Metanephros (tissue), 1 donor: Measurements from ENCODE around the gene CASTOR2. TPM values are rescaled to one million over a fixed set of nuclear protein-coding genes. Genes with fewer than 3 reads are reported as not detected.

Experiments used
- total RNA-seq: library from RNA; depleted of rRNA; stranded (reverse); fragments of >200 nt; gene quantifications from one replicate; pipeline ENCODE4 v1.2.3, GENCODE V29; 2014

Gene CASTOR2
- 24.0 TPM for total RNA-seq

GRCh38 chr7:74964511-74965119 is at the start of gene CASTOR2:
Gene CASTOR2 (plus strand): TSS chr7:74964705. CDS start chr7:74964986, 281 bp downstream.

Other genes starting within 250 kb of the CASTOR2 start
- 6.5 TPM for gene NCF1, start 190.7 kb upstream of the CASTOR2 start, total RNA-seq
- gene GTF2IRD2, start 113.1 kb upstream of the CASTOR2 start, total RNA-seq = 18.9 TPM
- gene RCC1L, start 109.1 kb downstream of the CASTOR2 start, total RNA-seq = 38.6 TPM
- gene GTF2IRD2B, start 127.9 kb downstream of the CASTOR2 start, total RNA-seq = 74.6 TPM